Activated T-cell treated with anti-CD3 and anti-CD28 coated beads, Interleukin-2, amount 50 U/mL, for 1 hour (primary cell): ENCODE data around the gene MED12L.

Experiments used
- DNase-seq: peaks from one replicate; pipeline ENCODE4 v3.0.0-alpha.2; 2020

MED12L gene

GRCh38 chr3:151477591-151478334 lies 392.3 kb downstream of the MED12L start:
- no peak for DNase-seq

GRCh38 chr3:151478335-151478697 lies 392.9 kb downstream of the MED12L start:
- no peak for DNase-seq

- DNase-seq, result no peak
These were observed 394.0 kb downstream of the MED12L start for GRCh38 chr3:151479452-151479851.

- no peak for DNase-seq
These were observed 395.0 kb downstream of the MED12L start for GRCh38 chr3:151480492-151480891.

GRCh38 chr3:151483488-151483887 lies 398.0 kb downstream of the MED12L start:
- DNase-seq, result no peak

GRCh38 chr3:151483961-151484520 lies 398.6 kb downstream of the MED12L start:
- no peak for DNase-seq
